K562 (cell line): Measurements from ENCODE around the gene SHISAL1. TPM values are rescaled to one million over a fixed set of nuclear protein-coding genes. Genes with fewer than 3 reads are reported as not detected.

Source experiments
- ATAC-seq: fragments of 200-7000 bp; cut with Tn5 transposase; 3 replicates; pipeline ENCODE4 v1.9.1; 2020; ENCODE audit warnings: moderate library complexity
- BruUV-seq: library from RNA; stranded (reverse); fragments of 400-500 nt; replicated peaks from 2 replicates; lab custom pipeline; 2021; lab: Mats Ljungman, UMichigan
- CTCF ChIA-PET: fragments of 300-600 bp; formaldehyde crosslinking; extraction: SDS; loops from one replicate; lab custom pipeline; 2021; ENCODE audit warnings: low intra/inter-chr PET ratio; lab: Yijun Ruan, JAX
- POLR2A ChIA-PET: fragments of 300-600, 350-650 bp; sonication (Branson Sonifier 250); formaldehyde crosslinking; extraction: SDS; loops from one replicate; lab custom pipeline; 2021; ENCODE audit warnings: antibody characterized with exemption, inconsistent platforms; lab: Yijun Ruan, JAX
- DNase-seq, 4 experiments: peaks; one replicate each; pipeline versions ENCODE4 v3.0.0 to v3.0.0-alpha.2; 2011 to 2018; ENCODE audit warnings: low spot score in 3 of 4, mixed read lengths in 3 of 4; ENCODE audit errors: extremely low read depth in 1 of 4
- FAIRE-seq: peaks from 2 replicates; lab custom pipeline; 2011; peaks lifted over from hg19 to GRCh38; lab: Jason Lieb, UNC
- H2AFZ ChIP-seq: 2 replicates; pipeline ENCODE4 v1.6.0; 2011; ENCODE audit warnings: low read depth, low read length, control low read depth, inconsistent platforms
- H3K27ac ChIP-seq: fragments of 200-600 bp; 3 replicates; pipeline ENCODE4 v1.8.0; 2011; ENCODE audit warnings: low read depth, mild to moderate bottlenecking, control low read depth, inconsistent platforms, low read length, moderate library complexity, mixed read lengths; ENCODE audit errors: extremely low read depth
- H3K27me3 ChIP-seq, 2 experiments: fragments of 300-600 bp in 1 of 2; 2 replicates in 1 of 2; 3 replicates in 1 of 2; pipeline versions ENCODE4 v1.6.0 to v1.8.0; 2011; ENCODE audit warnings: inconsistent platforms in 2 of 2, low read length in 2 of 2, mild to moderate bottlenecking in 1 of 2, mixed read lengths in 1 of 2, moderate library complexity in 1 of 2; ENCODE audit not compliant: control insufficient read depth in 2 of 2, insufficient read depth in 2 of 2
- H3K36me3 ChIP-seq: fragments of 300-600 bp; 3 replicates; pipeline ENCODE4 v1.8.0; 2011; ENCODE audit warnings: mild to moderate bottlenecking, low read length, inconsistent platforms; ENCODE audit not compliant: control insufficient read depth, insufficient read depth
- H3K4me1 ChIP-seq, 2 experiments: fragments of 200-600 bp in 1 of 2; replicated peaks in 1 of 2; 2 replicates in 1 of 2; 3 replicates in 1 of 2; pipeline versions ENCODE4 v1.5.1 to v1.8.0; 2011; ENCODE audit warnings: inconsistent platforms in 2 of 2, low read length in 2 of 2, mild to moderate bottlenecking in 1 of 2, mixed read lengths in 1 of 2, moderate library complexity in 1 of 2; ENCODE audit not compliant: control insufficient read depth in 2 of 2, insufficient read depth in 2 of 2
- H3K4me2 ChIP-seq: 2 replicates; pipeline ENCODE4 v1.6.1; 2011; ENCODE audit warnings: low read length, control low read depth, inconsistent platforms, mixed read lengths; ENCODE audit not compliant: insufficient read depth
- H3K4me3 ChIP-seq: fragments of 200-600 bp; sonication (generic), shearing (Covaris generic); 2 replicates; pipeline ENCODE4 v1.5.1; 2016; ENCODE audit warnings: control low read depth, inconsistent platforms
- H3K79me2 ChIP-seq: fragments of 200-600 bp; 3 replicates; pipeline ENCODE4 v1.8.0; 2011; ENCODE audit warnings: low read length, inconsistent platforms; ENCODE audit not compliant: control insufficient read depth, insufficient read depth
- H3K9ac ChIP-seq, 2 experiments: 2 replicates each; pipeline versions ENCODE4 v1.6.0 to v1.6.1; 2011; ENCODE audit warnings: low read depth in 2 of 2, low read length in 2 of 2, control low read depth in 1 of 2, inconsistent platforms in 1 of 2, mild to moderate bottlenecking in 1 of 2, mixed read lengths in 1 of 2; ENCODE audit not compliant: insufficient read depth in 1 of 2
- H3K9me1 ChIP-seq: one replicate; pipeline ENCODE4 v1.6.0; 2011; ENCODE audit warnings: inconsistent platforms, mild to moderate bottlenecking, low read length, moderate library complexity; ENCODE audit not compliant: control insufficient read depth, insufficient read depth
- H3K9me3 ChIP-seq: replicated peaks from 2 replicates; pipeline ENCODE4 v1.5.1; 2011; ENCODE audit warnings: low read depth, low read length, inconsistent platforms; ENCODE audit not compliant: control insufficient read depth, insufficient read depth
- H4K20me1 ChIP-seq: replicated peaks from 2 replicates; pipeline ENCODE4 v1.6.1; 2011; ENCODE audit warnings: low read length, inconsistent platforms, mixed read lengths; ENCODE audit not compliant: control insufficient read depth, insufficient read depth
- RB1 ChIP-seq: fragments of 450-650 bp; IDR thresholded peaks from 2 replicates; pipeline ENCODE4 v1.6.1; 2017; ENCODE audit warnings: low read depth, mild to moderate bottlenecking
- SAFB2 ChIP-seq: fragments of 200-400 bp; formaldehyde crosslinking; IDR thresholded peaks from 2 replicates; pipeline ENCODE4 v1.6.1; 2018; ENCODE audit warnings: borderline replicate concordance, low read length, low read depth, moderate library complexity; ENCODE audit not compliant: severe bottlenecking
- ZNF644 ChIP-seq: fragments of 200-800 bp; sonication (Bioruptor generic); IDR thresholded peaks from 2 replicates; pipeline ENCODE4 v1.6.1; 2016; ENCODE audit warnings: low read depth, missing genetic modification characterization, missing compliant biosample characterization
- WGBS: fragments of 100-300 bp; shearing (Covaris generic); methylation state at CpG from one replicate; pipeline ENCODE4 v1.1.6; 2016; ENCODE audit warnings: low coverage, mixed read lengths; ENCODE audit not compliant: insufficient coverage; ENCODE audit errors: missing lambda C conversion rate; 5-methylcytosine and 5-hydroxymethylcytosine counted together
- in situ Hi-C: fragments of 300-500 bp; cut with MboI; formaldehyde crosslinking; loops from 4 replicates; pipeline ENCODE4 v1.15.0; 2018; ENCODE audit warnings: inconsistent platforms, mixed read lengths
- intact Hi-C: fragments of 100-400 bp; cut with micrococcal nuclease; formaldehyde crosslinking; loops from 2 replicates; pipeline ENCODE4 v1.14.2; 2022
- polyA plus RNA-seq, 8 experiments: library from polyadenylated mRNA; depleted of rRNA in 4 of 8; stranded (reverse) in 5 of 8; unstranded in 3 of 8; fragments of >200 nt; fragmentation: Nextera tagmentation in 2 of 8; fragmentation: Illumina TruSeq in 1 of 8; extraction: Ambion mirVana in 2 of 8; extraction: Trizol in 1 of 8; gene quantifications; 2 replicates each; pipeline versions ENCODE4 v1.2.1 to v1.2.3, GENCODE V29; 2011 to 2014; ENCODE audit warnings: inconsistent platforms in 1 of 8, missing spikeins in 1 of 8
- total RNA-seq, 7 experiments: library from RNA; depleted of rRNA in 6 of 7; stranded (reverse); fragments of >200 nt in 6 of 7; fragmentation: Illumina TruSeq in 2 of 7; extraction: Trizol in 2 of 7; gene quantifications; 2 replicates each; pipeline versions ENCODE4 v1.2.1 to v1.2.3, GENCODE V29; 2011 to 2021; ENCODE audit warnings: low replicate concordance in 1 of 7
- TF ChIP-seq, protein P1 (sequence below): fragments of 450-650 bp; IDR thresholded peaks from 2 replicates; pipeline ENCODE4 v1.6.1; 2016; ENCODE audit warnings: antibody characterized with exemption
- TF ChIP-seq, protein P2 (sequence below), 3 experiments: fragments of 200-800 bp in 1 of 3; sonication (Bioruptor generic) in 1 of 3; sonication (generic) in 1 of 3; formaldehyde crosslinking in 1 of 3; IDR thresholded peaks; 2 replicates each; pipeline versions ENCODE4 v1.6.1 to v1.8.0; 2016 to 2022; ENCODE audit warnings: mild to moderate bottlenecking in 2 of 3, missing compliant biosample characterization in 2 of 3, missing genetic modification characterization in 2 of 3, missing genetic modification reagents in 1 of 3
- TF ChIP-seq, protein P3 (sequence below): fragments of 450-650 bp; formaldehyde crosslinking; conservative IDR thresholded peaks from 2 replicates; pipeline ENCODE4 v1.4.0; 2022; ENCODE audit warnings: mild to moderate bottlenecking, missing genetic modification characterization
- TF ChIP-seq, protein P4 (sequence below): fragments of 250-450 bp; sonication (Bioruptor Pico); IDR thresholded peaks from 2 replicates; pipeline ENCODE4 v1.4.0; 2020; ENCODE audit warnings: mild to moderate bottlenecking, moderate library complexity
- TF ChIP-seq, protein P5 (sequence below): fragments of 450-650 bp; IDR thresholded peaks from 2 replicates; pipeline ENCODE4 v1.6.1; 2016

The SHISAL1 gene
- total and polyA plus RNA-seq, 9 of the 15 experiments (the other 6 are each of a cell fraction or from before 2014, with no cell fraction given) = not detected

DNA sequence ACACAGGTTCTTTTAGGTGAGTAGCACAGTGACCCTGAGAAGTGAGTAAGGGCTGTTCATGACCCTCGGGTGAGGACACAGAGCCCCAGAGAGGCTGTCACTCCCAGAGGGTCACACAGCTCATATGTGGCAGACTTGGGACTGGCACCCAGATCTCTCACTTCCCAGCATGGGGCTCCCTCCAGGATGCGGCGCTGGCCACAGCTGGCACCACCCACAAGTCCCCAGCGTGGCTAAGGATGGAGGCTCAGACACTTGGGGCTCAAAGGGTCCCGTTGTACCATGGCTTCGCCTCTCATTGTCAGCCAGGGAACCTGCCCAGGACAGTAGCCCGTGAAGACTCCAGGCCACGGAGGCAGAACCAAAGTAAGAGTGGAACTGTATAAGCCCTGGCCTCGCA is 6.0 kb upstream of the SHISAL1 start:
- Histone ChIP-seq H4K20me1 (0 out of 2 replicates have a peak, but pooled peaks cover 4% of the 10 kb centered on the region), H3K36me3 (no peaks in the 10 kb centered on the region), H3K4me3 (no peak overlapping the region), H3K27me3 (peaks cover 0 to 23% of the 10 kb centered on the region in 2 experiments; a peak in 2 of 5 replicates), H3K27ac (no peak overlapping the region), H3K79me2 (no peaks in the 10 kb centered on the region), H3K9me3 (no peaks in the 10 kb centered on the region), H3K9ac (no peak overlapping the region), H3K4me2 (no peak overlapping the region), H3K4me1 (no peaks in the 10 kb centered on the region; a peak in 1 of 5 replicates), H3K9me1 (no peaks in the 10 kb centered on the region), H2AFZ (no peak overlapping the region)
- intact Hi-C loops (no loop called here), in situ Hi-C loops (no loop called here)
- no peak for DNase-seq
- CTCF ChIA-PET = no interaction called here
- no peak for ATAC-seq
- no peak for FAIRE-seq
- POLR2A ChIA-PET = interaction anchor here (0.6 kb wide), 1 partner anchor 122 kb away, joined by 3 read pairs; no protein-coding TSS in a partner anchor
- 0% methylated on average over 7 of the region's 9 CpGs for WGBS
- no TSS peak for BruUV-seq
- TF ChIP-seq, protein P1, sequence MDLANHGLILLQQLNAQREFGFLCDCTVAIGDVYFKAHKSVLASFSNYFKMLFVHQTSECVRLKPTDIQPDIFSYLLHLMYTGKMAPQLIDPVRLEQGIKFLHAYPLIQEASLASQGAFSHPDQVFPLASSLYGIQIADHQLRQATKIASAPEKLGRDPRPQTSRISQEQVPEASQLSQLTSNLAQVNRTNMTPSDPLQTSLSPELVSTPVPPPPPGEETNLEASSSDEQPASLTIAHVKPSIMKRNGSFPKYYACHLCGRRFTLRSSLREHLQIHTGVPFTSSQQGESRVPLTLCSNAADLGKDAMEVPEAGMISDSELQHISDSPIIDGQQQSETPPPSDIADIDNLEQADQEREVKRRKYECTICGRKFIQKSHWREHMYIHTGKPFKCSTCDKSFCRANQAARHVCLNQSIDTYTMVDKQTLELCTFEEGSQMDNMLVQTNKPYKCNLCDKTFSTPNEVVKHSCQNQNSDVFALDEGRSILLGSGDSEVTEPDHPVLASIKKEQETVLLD = no peak
- TF ChIP-seq SAFB2 = no peak
- TF ChIP-seq, protein P2, sequence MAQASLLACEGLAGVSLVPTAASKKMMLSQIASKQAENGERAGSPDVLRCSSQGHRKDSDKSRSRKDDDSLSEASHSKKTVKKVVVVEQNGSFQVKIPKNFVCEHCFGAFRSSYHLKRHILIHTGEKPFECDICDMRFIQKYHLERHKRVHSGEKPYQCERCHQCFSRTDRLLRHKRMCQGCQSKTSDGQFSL (CRISPR knock-in tag; IDR thresholded peaks at IDR 0.05) = no peak
- TF ChIP-seq, protein P2 (tag; IDR thresholded peaks at IDR 0.05) = no peak
- no peak for TF ChIP-seq ZNF644 (tag)
- TF ChIP-seq, protein P3, sequence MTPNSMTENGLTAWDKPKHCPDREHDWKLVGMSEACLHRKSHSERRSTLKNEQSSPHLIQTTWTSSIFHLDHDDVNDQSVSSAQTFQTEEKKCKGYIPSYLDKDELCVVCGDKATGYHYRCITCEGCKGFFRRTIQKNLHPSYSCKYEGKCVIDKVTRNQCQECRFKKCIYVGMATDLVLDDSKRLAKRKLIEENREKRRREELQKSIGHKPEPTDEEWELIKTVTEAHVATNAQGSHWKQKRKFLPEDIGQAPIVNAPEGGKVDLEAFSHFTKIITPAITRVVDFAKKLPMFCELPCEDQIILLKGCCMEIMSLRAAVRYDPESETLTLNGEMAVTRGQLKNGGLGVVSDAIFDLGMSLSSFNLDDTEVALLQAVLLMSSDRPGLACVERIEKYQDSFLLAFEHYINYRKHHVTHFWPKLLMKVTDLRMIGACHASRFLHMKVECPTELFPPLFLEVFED (CRISPR knock-in tag) = no peak
- TF ChIP-seq, protein P4, sequence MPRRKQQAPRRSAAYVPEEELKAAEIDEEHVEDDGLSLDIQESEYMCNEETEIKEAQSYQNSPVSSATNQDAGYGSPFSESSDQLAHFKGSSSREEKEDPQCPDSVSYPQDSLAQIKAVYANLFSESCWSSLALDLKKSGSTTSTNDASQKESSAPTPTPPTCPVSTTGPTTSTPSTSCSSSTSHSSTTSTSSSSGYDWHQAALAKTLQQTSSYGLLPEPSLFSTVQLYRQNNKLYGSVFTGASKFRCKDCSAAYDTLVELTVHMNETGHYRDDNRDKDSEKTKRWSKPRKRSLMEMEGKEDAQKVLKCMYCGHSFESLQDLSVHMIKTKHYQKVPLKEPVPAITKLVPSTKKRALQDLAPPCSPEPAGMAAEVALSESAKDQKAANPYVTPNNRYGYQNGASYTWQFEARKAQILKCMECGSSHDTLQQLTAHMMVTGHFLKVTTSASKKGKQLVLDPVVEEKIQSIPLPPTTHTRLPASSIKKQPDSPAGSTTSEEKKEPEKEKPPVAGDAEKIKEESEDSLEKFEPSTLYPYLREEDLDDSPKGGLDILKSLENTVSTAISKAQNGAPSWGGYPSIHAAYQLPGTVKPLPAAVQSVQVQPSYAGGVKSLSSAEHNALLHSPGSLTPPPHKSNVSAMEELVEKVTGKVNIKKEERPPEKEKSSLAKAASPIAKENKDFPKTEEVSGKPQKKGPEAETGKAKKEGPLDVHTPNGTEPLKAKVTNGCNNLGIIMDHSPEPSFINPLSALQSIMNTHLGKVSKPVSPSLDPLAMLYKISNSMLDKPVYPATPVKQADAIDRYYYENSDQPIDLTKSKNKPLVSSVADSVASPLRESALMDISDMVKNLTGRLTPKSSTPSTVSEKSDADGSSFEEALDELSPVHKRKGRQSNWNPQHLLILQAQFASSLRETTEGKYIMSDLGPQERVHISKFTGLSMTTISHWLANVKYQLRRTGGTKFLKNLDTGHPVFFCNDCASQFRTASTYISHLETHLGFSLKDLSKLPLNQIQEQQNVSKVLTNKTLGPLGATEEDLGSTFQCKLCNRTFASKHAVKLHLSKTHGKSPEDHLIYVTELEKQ (CRISPR knock-in tag) = no peak
- TF ChIP-seq RB1 = no peak
- TF ChIP-seq, protein P5, sequence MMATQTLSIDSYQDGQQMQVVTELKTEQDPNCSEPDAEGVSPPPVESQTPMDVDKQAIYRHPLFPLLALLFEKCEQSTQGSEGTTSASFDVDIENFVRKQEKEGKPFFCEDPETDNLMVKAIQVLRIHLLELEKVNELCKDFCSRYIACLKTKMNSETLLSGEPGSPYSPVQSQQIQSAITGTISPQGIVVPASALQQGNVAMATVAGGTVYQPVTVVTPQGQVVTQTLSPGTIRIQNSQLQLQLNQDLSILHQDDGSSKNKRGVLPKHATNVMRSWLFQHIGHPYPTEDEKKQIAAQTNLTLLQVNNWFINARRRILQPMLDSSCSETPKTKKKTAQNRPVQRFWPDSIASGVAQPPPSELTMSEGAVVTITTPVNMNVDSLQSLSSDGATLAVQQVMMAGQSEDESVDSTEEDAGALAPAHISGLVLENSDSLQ = no peak
